BLaER1 treated with 17β-estradiol and CSF1 and Interleukin-3, amounts not matched to agents 10 nM and 100 nM (cell line): Measurements from ENCODE around the gene EPB41.
"Not testable (repeated sequence)": the region's sequence is repeated elsewhere in the genome, so short reads cannot be mapped to it uniquely, and the experiment has no call there.

Experiments
- H3K27ac ChIP-seq, 11 experiments: shearing (Covaris generic); formaldehyde crosslinking; 2 replicates each; pipeline ENCODE4 v1.8.1; 2022
- H3K27me3 ChIP-seq, 11 experiments: shearing (Covaris generic); formaldehyde crosslinking; 2 replicates each; pipeline ENCODE4 v1.8.1; 2022
- H3K36me3 ChIP-seq, 11 experiments: shearing (Covaris generic); formaldehyde crosslinking; 2 replicates each; pipeline ENCODE4 v1.8.1; 2022
- H3K4me1 ChIP-seq, 10 experiments: shearing (Covaris generic); formaldehyde crosslinking; 2 replicates each; pipeline ENCODE4 v1.8.1; 2022
- H3K4me2 ChIP-seq, 11 experiments: shearing (Covaris generic); formaldehyde crosslinking; 2 replicates each; pipeline ENCODE4 v1.8.1; 2022
- H3K4me3 ChIP-seq, 10 experiments: shearing (Covaris generic); formaldehyde crosslinking; 2 replicates each; pipeline ENCODE4 v1.8.1; 2022
- H3K9ac ChIP-seq, 11 experiments: shearing (Covaris generic); formaldehyde crosslinking; 2 replicates each; pipeline ENCODE4 v1.8.1; 2022
- H3K9me3 ChIP-seq, 11 experiments: shearing (Covaris generic); formaldehyde crosslinking; replicated peaks in 1 of 11; 2 replicates each; pipeline ENCODE4 v1.8.1; 2022
- H4K20me1 ChIP-seq, 11 experiments: shearing (Covaris generic); formaldehyde crosslinking; 2 replicates each; pipeline ENCODE4 v1.8.1; 2022
- Cebpa-rat ChIP-seq, 11 experiments: shearing (Covaris generic); IDR thresholded peaks; 2 replicates each; pipeline ENCODE4 v1.8.1; 2022

EPB41 gene

DNA sequence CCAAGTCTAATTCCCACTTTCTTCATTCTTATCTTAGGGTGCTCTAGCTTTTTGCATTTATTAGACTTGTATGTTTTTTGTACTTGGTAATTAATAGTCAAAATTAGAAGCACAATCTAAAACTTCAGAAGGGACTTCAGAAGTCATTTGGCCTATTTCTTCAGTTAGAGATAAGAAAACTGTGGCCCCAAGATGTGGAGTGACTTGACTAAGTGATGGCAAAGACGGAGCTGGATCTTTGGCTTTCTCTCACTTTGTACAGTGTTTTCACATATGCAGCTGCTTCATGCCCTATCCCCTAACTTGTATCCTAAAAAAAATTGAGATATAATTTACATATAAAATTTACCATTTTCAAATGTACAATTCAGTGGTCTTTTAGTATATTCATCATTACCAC is 21.7 kb downstream of the EPB41 start:
- no peaks in the 10 kb centered on the region for H3K4me1 ChIP-seq
- H3K36me3 ChIP-seq, result peaks cover 0 to 24% (median 16%) of the 10 kb centered on the region in 11 experiments; a peak in 14 of 22 replicates
- H3K9me3 ChIP-seq, result peaks cover 25 to 42% (median 35%) of the 10 kb centered on the region in 11 experiments
- no peak overlapping the region for H3K4me3 ChIP-seq
- no peak overlapping the region for H3K27ac ChIP-seq
- peaks cover 0 to 9% (median 0%) of the 10 kb centered on the region in 11 experiments; a peak in 3 of 22 replicates for H4K20me1 ChIP-seq
- H3K9ac ChIP-seq, result no peak overlapping the region
- no peak overlapping the region for H3K4me2 ChIP-seq
- no peaks in the 10 kb centered on the region for H3K27me3 ChIP-seq
- TF ChIP-seq Cebpa-rat (IDR thresholded peaks at IDR 0.05), result no peak

GRCh38 chr1:28936528-28936927 is 22.2 kb downstream of the EPB41 start:
- no peak overlapping the region for H3K27ac ChIP-seq
- H3K36me3 ChIP-seq, result peaks cover 0 to 24% (median 16%) of the 10 kb centered on the region in 11 experiments; a peak in 14 of 22 replicates
- H3K9ac ChIP-seq, result no peak overlapping the region
- TF ChIP-seq Cebpa-rat (IDR thresholded peaks at IDR 0.05), result no peak
- H3K27me3 ChIP-seq, result no peaks in the 10 kb centered on the region
- no peak overlapping the region for H3K4me2 ChIP-seq
- H4K20me1 ChIP-seq, result peaks cover 0 to 9% (median 0%) of the 10 kb centered on the region in 11 experiments; a peak in 3 of 22 replicates
- H3K4me1 ChIP-seq, result no peaks in the 10 kb centered on the region
- H3K9me3 ChIP-seq, result peaks cover 25 to 42% (median 35%) of the 10 kb centered on the region in 11 experiments
- no peak overlapping the region for H3K4me3 ChIP-seq

GRCh38 chr1:28943581-28943980 is 29.2 kb downstream of the EPB41 start:
- Histone ChIP-seq H3K4me2 (peak overlapping the region in 3 of 11 experiments; percentile 20 to 65 (median 60); a peak in 4 of 22 replicates), H3K36me3 (peaks cover 0 to 23% (median 7%) of the 10 kb centered on the region in 11 experiments; a peak in 8 of 22 replicates), H3K4me1 (peaks cover 0 to 14% (median 6%) of the 10 kb centered on the region in 10 experiments; a peak in 6 of 20 replicates), H3K9me3 (peaks cover 10 to 37% (median 25%) of the 10 kb centered on the region in 11 experiments), H4K20me1 (peaks cover 0 to 24% (median 0%) of the 10 kb centered on the region in 11 experiments; a peak in 4 of 22 replicates)
- H3K9ac ChIP-seq, H3K27me3 ChIP-seq, H3K4me3 ChIP-seq, H3K27ac ChIP-seq: not testable (repeated sequence)

GRCh38 chr1:28950006-28950405 is 35.6 kb downstream of the EPB41 start:
- Histone ChIP-seq H3K27ac (peak overlapping the region in 1 of 11 experiments; percentile 4; a peak in 1 of 22 replicates), H3K4me2 (no peak overlapping the region), H3K36me3 (peaks cover 0 to 20% (median 7%) of the 10 kb centered on the region in 11 experiments; a peak in 5 of 22 replicates), H3K4me3 (no peak overlapping the region), H3K27me3 (no peaks in the 10 kb centered on the region), H3K9ac (no peak overlapping the region), H3K4me1 (no peaks in the 10 kb centered on the region), H4K20me1 (peaks cover 0 to 16% (median 0%) of the 10 kb centered on the region in 11 experiments; a peak in 2 of 22 replicates), H3K9me3 (peaks cover 0 to 18% (median 14%) of the 10 kb centered on the region in 11 experiments; a peak in 20 of 22 replicates)
- TF ChIP-seq Cebpa-rat (IDR thresholded peaks at IDR 0.05), result no peak

GRCh38 chr1:28950449-28950848 is 36.1 kb downstream of the EPB41 start:
- H4K20me1 ChIP-seq, result peaks cover 0 to 17% (median 0%) of the 10 kb centered on the region in 11 experiments; a peak in 3 of 22 replicates
- no peak overlapping the region for H3K9ac ChIP-seq
- no peak overlapping the region for H3K4me2 ChIP-seq
- peak overlapping the region in 1 of 11 experiments; percentile 4; a peak in 1 of 22 replicates for H3K27ac ChIP-seq
- H3K4me1 ChIP-seq, result no peaks in the 10 kb centered on the region
- H3K27me3 ChIP-seq, result no peaks in the 10 kb centered on the region
- H3K4me3 ChIP-seq, result no peak overlapping the region
- TF ChIP-seq Cebpa-rat (IDR thresholded peaks at IDR 0.05), result no peak
- H3K36me3 ChIP-seq, result peaks cover 0 to 20% (median 7%) of the 10 kb centered on the region in 11 experiments; a peak in 5 of 22 replicates
- H3K9me3 ChIP-seq, result peaks cover 0 to 18% (median 14%) of the 10 kb centered on the region in 11 experiments; a peak in 20 of 22 replicates

DNA sequence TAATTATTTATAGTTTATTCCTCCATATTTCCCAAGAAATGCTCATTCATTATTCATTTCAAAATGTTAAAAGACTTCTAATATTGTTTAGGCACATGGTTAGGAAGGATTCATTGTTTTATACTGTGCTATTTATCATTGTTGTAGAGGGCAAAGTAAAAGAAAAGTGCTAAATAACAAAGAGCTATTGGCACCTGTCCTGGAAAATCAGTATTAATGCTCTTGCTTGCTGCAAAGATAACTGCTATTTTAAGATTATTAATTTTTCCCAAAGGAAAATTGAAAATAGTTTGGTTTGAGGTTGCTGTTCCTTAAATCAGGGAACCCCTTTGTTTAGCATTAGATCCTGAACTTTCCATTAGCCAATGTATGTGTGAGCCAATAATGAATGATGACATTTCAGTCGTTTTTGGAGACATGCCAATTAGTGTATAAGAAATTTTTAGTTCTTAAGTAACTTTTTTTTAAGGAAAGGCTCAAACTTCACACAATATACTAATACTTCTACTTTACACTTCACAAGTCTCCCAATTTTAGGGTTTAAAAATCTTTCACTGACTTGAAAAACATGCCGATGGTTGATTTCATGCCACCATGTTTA is 39.9 kb downstream of the EPB41 start:
- H3K9ac ChIP-seq, result no peak overlapping the region
- H3K9me3 ChIP-seq, result no peaks in the 10 kb centered on the region
- H3K27ac ChIP-seq, result no peak overlapping the region
- peaks cover 0 to 24% (median 0%) of the 10 kb centered on the region in 11 experiments; a peak in 7 of 22 replicates for H4K20me1 ChIP-seq
- H3K4me2 ChIP-seq, result no peak overlapping the region
- peaks cover 2 to 12% (median 8%) of the 10 kb centered on the region in 10 experiments; a peak in 16 of 20 replicates for H3K4me1 ChIP-seq
- H3K27me3 ChIP-seq, result no peaks in the 10 kb centered on the region
- H3K36me3 ChIP-seq, result peaks cover 0 to 5% (median 0%) of the 10 kb centered on the region in 11 experiments; a peak in 2 of 22 replicates
- no peak for TF ChIP-seq Cebpa-rat (IDR thresholded peaks at IDR 0.05)
- no peak overlapping the region for H3K4me3 ChIP-seq

DNA sequence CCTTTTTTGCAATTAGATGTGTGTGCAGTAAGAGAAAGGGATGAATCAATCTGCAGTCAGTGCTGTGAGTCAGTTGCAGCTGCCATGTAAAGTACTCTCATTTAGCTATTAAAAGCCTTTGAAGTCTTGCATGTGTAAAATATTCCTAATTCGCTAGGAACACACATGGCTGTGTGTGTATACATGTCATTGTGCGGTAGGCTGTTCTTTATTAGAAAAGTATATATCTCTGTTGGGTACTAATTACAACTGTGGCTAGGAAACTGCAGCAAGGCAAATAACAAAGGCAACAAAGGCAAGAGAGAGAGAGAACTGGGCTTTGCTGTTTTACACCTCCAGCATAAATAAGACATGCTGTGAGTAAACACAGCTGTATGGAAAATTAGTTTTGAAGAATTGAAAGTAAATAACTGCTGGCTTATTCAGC is 41.7 kb downstream of the EPB41 start:
- no peak for TF ChIP-seq Cebpa-rat (IDR thresholded peaks at IDR 0.05)
- Histone ChIP-seq H3K4me2 (peak overlapping the region in 1 of 11 experiments; percentile 40; a peak in 1 of 22 replicates), H3K27ac (no peak overlapping the region)

DNA sequence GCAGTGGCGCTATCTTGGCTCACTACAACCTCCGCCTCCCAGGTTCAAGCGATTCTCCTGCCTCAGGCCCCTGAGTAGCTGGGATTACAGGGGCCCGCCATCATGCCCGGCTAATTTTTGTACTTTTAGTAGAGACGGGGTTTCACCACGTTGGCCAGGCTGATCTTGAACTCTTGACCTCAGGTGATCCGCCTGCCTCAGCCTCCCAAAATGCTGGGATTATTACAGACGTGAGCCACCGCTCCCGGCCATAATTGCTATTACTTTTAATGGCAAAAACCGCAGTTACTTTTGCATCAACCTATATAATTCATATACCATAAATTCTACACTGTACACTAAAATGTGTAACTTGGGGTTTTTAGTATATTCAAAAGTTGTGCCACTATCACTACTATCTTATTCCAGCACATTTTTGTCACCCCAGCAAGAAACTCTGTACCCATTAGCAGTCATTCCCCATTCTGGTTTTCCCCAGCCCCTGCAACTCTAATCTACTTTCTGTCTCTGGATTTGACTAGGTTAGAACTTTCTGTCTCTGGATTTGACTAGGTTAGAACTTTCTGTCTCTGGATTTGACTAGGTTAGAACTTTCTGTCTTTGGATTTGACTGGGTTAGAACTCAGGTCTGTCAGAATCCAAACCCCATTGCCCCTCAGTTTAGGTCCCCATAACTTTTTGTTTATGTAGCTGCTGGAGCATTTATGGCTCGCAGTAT is 47.9 kb downstream of the EPB41 start:
- H4K20me1 ChIP-seq, result peaks cover 0 to 33% (median 3%) of the 10 kb centered on the region in 11 experiments; a peak in 8 of 22 replicates
- not testable (repeated sequence) for H3K27ac ChIP-seq, H3K4me2 ChIP-seq

More for the DNA sequence above, 41.7 kb downstream of the EPB41 start:
- H3K36me3 ChIP-seq, result peaks cover 0 to 4% (median 0%) of the 10 kb centered on the region in 11 experiments; a peak in 1 of 22 replicates
- peaks cover 0 to 18% (median 0%) of the 10 kb centered on the region in 11 experiments; a peak in 7 of 22 replicates for H4K20me1 ChIP-seq
- H3K9me3 ChIP-seq, result no peaks in the 10 kb centered on the region
- peaks cover 3 to 18% (median 10%) of the 10 kb centered on the region in 10 experiments; a peak in 16 of 20 replicates for H3K4me1 ChIP-seq
- no peak overlapping the region for H3K9ac ChIP-seq
- H3K4me3 ChIP-seq, result no peak overlapping the region
- no peaks in the 10 kb centered on the region for H3K27me3 ChIP-seq

More for the DNA sequence above, 47.9 kb downstream of the EPB41 start:
- not testable (repeated sequence) for H3K9me3 ChIP-seq, H3K27me3 ChIP-seq, H3K4me3 ChIP-seq, H3K9ac ChIP-seq, H3K36me3 ChIP-seq
- peaks cover 0 to 21% (median 10%) of the 10 kb centered on the region in 10 experiments; a peak in 14 of 20 replicates for H3K4me1 ChIP-seq
